GM18868 (cell line): Measurements from ENCODE around the gene NUP160.
"Not testable (repeated sequence)": the region's sequence is repeated elsewhere in the genome, so short reads cannot be mapped to it uniquely, and the experiment has no call there.

ENCODE experiments used
- ATAC-seq: cut with Tn5 transposase; IDR thresholded peaks from one replicate; pipeline ENCODE4 v1.9.1; 2021; ENCODE audit warnings: mild to moderate bottlenecking, moderate library complexity; ENCODE audit not compliant: unreplicated experiment

NUP160 gene

DNA sequence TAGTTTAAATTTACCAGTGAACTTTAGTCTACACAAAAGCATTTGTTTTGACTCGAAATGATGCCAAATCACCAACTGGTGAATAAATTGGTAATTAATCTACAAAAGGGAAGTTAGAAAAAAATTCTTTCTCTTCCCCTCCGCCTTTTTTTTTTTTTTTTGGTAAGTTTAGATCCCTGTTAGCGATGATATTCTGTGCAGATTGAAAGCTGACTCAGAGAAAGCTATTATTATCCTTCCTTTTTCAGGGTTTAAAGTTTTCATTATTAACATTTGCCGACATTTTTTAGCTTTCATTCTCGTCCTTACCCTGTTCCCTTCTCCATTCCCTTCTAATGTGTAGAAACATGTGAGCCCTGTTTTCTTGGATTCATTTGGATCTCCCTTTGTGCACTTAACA lies 16.8 kb upstream of the NUP160 start:
- ATAC-seq, result no peak

DNA sequence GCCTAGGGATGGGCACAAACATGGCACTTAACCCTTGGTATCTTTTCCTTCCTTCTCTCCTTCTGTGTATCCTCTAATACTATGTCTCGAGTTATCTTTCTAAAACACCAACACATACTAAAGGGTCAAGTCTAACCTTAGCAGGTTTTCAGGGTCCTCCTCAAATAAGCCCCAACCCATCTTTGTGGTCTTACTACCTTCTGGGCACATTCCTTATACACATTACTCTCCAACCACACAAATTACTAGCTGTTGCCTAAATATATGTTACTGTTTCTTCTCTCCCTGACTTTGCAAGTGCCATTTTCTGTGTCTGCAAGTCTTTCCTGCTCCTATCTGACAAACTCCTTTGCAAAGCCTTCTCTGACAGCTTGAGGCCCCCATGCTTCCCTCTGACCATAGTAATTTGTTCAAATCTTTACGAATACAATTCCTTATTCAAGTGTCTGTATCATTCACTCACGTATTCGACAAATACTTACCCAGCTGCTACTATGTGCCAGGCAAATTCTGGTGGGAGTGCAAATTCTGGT lies 15.8 kb upstream of the NUP160 start:
- no peak for ATAC-seq

DNA sequence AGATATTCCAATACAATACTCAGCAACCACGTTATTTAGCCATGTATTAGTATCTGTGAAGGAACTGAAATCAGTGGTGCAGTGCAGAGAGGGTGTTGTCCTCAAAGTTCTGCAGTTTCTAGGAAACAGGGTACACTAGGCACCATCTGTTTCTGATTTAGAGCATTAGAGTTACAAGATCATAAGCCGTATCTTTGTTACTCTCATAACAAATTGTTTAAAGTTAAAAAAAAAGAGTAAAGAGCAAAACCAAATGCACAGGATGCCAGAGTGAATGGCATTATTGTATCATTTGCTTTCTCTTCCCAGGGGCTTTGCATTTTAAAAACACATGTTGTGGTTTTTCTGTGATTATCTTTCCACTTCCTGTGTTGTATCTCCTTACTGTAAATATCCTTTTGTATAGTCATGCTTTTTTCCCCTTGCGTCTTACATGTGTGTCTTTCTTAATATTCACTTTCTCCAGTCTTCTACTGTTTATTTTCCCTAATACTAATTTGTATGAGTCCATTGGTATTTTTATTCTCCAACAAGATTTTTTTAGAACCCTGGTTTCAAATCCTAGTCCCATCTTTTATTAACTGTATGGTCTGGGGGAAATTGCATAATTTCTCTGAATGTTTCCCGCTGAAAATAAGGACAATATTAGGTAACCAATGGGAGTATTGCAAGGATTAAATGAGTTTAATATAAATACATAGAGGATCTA lies 15.2 kb upstream of the NUP160 start:
- ATAC-seq, result peak; percentile 62

DNA sequence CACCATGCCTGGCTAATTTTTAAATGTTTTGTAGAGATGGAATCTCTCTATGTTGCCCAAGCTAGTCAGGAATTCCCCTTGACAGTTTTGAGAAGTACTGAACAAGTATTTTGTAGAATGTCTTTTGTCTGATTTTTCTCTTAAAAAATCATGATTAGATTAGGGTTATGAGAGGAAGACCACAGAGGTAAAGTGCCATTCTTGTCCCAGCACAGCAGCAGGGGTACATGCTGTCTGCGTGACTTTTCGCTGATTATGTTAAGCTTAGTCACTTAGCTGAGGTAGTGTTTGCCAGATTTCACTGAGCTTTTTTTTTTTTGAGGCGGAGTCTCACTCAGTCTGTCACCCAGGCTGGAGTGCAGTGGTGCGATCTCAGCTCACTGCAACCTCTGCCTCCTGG lies 13.6 kb upstream of the NUP160 start:
- peak; percentile 49 for ATAC-seq

DNA sequence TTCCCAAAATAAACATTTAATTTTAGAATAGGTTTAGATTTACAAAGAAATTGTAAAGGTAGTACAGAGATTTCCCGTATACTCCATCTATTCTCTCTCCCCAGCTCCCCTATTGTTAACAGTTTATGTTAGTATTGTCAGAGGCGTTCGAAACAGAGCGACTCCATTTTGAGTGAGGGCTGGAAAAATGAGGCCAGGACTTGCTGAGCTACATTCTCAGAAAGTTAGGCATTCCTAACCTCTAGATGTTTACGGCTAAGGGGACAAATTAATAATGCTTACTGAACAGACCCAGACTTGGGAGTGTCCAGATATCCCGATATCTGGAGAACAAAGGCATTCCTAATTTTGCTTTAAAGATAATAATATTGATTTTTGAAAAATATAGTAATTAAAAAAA lies 12.4 kb upstream of the NUP160 start:
- no peak for ATAC-seq

DNA sequence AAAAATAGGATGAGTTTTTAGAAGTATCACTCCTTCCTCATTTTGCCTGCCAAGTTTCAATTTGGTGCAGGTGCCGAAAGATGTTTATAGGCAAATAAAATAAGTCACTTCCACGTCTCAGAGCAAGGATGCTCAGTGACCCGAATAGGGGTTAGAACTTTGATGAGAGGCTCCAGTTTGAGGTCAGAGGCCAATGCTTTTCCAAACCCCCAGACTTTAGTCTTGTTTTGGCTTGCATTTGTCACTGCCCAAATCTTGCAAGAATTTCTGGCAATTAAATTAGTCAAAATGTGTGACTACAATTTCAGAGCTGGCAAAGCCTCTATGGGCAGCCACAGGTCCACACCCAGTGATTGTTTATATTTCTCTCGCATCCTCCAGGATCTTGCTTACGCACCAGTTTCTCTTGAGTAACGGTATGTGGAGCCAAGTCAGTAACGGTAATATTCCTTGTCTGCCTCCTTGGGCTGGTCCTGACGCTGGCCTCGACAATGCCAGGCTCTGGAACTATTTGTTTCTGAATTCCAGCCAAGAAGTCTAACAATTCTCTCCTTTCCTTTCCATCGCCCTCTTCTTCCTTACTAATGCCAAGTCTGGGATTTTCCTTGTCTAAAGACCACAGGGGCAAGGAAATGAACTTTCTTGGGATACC lies 9.9 kb upstream of the NUP160 start:
- no peak for ATAC-seq

DNA sequence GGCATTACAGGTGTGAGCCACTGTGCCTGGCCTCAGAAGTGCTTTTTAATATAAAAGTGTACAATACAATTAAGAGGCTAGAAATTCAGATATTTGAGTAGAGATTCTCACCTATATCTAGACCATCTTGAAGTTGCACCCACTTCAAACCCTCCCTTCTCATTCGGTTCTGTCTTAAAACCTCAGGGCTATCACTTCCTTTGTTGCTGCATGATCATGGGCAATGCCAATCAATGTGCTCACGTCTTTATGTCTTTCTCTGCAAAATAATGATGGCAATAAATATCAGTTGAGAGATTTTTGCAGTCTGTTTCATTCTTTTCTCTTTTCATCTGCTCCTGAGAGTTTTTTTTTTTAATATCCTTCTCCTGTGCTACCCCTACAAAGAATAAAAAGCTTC lies 9.3 kb upstream of the NUP160 start:
- ATAC-seq, result peak; percentile 26

DNA sequence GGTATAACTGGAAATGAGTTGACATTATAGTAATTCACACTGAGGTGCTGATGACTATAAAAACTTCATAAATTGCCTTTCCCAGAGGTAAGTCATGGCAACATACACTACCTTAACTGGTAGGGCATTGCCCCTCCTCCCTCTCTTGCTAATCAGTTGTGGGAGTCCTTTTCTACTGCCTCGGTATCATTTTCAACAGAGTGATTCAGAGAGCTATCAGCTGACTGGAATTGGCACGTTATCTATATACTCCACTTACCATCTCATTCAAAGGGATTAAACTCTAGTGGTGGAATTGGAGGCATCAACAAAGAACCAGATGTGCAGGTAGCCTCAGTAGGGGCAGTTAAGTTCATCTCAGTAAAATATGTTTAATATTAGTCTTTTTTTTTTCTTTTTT lies 8.0 kb upstream of the NUP160 start:
- ATAC-seq, result peak; percentile 39

DNA sequence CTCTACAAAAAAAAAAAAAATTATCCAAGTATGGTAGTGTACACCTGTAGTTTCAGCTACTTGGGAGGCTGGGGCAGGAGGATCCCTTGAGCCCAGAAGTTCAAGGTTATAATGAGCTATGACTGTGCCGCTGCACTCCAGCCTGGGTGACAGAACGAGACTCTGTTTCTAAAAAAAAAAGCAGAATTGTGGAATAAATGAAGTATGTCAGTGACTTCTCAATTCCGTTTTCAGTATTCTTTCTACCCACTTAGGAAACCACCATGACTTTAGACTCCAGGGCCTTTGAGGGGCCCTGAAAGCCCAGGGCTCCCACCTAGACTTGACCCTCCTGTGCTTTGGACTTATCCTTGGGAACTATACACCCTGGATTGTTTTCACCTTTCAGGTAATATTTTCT lies 6.5 kb upstream of the NUP160 start:
- ATAC-seq, result peak; percentile 50

DNA sequence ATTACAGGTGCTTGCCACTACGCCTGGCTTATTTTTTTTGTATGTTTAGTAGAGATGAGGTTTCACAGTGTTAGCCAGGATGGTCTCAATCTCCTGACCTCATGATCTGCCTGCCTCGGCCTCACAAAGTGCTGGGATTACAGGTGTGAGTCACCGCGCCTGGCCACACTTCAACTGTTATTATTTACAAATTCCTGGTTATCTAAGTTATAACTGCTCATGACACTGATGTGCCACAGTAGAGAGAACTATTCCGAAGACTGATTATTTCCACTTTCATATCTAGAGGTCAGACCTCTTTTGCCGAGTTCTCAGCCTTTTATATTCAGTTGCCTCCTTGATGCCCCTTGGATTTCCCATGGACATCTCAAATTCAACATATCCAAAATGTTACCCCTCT lies 3.9 kb upstream of the NUP160 start:
- ATAC-seq, result no peak

DNA sequence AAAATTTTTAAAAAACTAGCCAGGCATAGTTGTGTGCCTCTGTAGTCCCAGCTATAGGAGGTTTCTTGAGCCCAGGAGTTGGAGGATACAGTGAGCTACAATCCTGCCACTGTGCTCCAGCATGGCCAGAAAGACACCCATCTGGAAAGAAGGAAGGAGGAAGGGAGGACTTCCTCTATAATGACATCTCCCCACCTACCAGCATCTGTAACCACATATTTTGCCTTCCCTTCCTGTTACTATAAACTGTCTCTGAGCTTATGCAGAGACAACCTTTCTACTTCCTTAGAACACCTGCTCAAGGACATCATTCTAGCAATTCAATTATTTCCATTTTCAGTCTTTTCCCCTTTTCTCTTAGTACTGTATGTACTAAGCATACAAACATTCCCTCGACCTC lies 2.2 kb upstream of the NUP160 start:
- no peak for ATAC-seq

DNA sequence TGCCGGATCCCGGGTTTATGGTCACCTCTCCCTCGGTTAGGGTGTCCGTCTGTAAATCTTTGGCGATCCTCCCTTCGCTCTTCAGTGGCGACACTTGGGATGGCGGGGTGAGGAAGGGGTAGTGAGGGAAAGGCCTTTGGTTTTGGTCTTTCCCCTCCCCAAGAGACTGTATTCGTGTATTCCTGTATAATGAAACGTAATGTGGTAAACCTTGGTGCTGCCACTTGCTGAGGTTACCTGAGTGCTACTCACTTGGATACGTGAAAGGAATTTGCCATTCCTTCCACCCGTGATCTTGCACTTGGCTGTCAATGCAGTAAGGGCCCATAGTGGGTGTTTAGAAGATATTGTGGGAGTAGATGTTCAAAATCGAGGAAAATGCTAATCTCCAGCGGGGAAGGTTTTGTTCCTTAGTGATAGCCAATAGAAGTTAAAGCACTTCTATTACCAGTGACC lies 578 bp upstream of the NUP160 start:
- peak; percentile 4 for ATAC-seq

DNA sequence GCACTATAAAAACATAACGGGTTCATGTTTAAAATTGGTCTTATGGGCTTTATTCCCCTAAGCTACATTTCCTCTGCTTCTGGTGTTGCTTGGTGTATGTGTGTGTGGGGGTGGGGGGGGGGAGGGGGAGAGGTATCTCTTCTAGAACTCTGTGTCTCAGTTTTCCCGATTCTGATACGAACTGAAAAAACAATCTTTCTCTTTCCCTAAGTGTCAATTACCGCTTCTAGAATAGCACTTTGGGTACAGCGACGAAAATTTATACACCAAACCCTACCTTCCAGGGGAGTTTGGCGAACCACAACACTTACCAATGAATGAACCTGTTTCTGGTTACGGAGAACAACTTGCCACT lies 636 bp downstream of the NUP160 start:
- no peak for ATAC-seq

DNA sequence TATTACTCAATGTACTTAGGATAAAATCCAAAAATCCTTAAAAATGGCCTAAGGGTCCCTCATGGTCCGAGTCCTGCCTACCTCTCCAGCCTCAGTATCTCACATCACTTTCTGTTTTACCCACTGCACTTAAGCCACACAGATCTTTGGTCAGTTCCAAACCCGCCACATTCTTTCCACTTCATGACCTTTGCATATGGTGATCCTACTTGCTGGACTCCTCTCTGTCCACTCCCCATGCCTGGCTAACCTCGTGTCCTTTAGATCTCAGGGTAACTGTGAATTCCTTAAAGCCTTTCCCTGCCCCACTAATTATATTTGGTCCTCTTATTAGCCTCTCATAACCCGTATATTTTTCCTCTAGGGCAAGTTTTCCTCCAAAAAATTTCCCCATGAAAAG lies 1.2 kb downstream of the NUP160 start:
- ATAC-seq, result no peak

DNA sequence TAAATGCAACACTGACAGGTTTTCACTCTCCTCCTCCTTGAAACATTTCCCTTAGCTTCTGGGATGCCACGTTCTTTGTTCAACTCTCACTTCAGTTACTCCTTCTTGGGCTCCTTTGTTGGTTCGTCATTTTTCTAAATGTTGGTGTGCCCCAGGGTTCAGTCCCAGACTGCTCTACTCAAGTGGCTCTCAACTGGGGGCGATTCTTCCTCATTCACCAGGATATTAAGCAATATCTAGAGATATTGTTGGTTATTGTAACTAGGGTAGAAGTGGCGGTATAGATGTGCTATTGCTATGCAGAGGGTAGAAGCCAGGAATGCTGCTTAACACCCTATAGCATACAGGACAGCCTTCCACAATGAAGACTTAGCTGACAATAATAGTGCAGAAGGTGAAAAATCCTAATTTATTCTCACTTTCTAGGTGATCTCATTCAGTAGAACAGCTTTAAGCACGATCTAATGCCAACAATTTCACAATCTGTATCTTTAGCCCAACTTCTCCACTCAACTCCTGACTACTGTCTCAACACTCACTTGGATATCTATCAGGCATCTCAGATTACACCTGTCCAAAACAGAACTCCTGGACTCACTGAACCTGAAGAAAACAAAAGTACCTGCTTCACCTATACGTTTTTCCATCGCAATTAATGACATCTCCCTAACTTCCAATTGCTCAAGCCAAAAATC lies 4.6 kb downstream of the NUP160 start:
- ATAC-seq, result no peak

DNA sequence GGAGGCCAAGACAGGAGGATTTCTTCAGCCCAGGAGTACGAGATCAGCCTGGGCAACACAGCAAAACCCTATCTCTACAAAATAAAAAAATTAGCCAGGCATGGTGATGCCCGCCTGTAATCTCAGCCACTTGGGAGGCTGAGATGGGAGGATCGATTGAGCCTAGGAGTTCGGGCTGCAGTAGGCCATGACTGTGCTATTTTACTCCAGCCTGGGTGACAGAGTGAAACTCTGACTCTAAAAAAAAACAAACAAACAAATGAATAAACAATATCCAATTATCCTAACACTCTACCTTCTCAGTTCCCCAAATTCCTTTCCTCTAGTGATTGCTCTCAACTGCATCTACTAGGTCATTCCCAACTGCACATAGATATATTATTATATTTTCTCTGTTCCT lies 5.4 kb downstream of the NUP160 start:
- no peak for ATAC-seq

DNA sequence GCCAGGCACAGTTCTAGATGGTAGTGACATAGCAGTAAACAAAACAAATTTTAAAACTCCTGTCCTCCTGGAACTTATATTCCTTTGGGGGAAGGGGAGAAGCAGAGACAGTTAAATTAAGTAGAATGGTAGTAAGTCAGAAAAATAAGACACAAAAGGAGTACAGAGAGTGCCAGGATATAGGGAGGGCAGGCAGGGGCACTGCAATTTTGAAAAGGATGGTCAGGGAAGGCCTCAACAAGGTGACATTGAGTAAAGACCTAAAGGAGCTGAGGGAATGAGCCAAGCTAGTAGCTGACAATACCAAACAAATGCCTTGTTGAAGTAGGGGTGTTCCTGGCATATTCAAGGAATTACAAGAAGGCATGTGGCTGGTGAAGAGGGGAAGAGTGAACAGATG lies 10.2 kb downstream of the NUP160 start:
- no peak for ATAC-seq

DNA sequence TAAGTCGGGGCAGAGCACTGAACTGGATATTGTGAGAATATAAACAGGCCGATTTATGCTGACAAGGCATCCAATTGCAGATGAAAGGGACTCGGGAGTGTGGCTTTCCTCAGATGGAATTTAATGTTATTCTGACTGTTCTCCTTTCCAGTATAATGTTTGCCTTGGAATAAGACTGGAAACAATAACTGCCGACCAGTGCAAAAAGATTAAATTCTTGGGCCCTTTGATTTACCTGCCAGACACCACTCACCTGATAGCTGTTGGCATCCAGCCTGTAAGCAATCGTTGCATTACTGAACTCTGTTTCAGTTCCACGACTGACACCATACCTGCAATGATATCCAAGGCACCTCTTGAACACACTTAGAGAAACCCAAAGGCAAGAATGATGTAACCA lies 10.9 kb downstream of the NUP160 start:
- no peak for ATAC-seq

DNA sequence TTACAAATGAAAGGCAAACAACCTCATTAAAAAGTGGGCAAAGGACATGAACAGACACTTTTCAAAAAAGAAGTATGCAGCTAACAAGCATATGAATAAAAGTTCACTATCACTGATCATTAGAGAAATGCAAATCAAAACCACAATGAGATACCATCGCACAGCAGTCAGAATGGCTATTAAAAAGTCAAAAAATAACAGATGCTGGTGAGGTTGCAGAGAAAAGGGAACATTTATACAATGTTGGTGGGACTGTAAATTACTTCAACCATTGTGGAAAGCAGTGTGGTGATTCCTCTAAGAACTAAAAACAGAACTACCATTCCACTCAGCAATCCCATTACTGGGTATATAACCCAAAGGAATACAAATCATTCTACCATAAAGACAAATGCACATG lies 18.1 kb downstream of the NUP160 start:
- not testable (repeated sequence) for ATAC-seq

DNA sequence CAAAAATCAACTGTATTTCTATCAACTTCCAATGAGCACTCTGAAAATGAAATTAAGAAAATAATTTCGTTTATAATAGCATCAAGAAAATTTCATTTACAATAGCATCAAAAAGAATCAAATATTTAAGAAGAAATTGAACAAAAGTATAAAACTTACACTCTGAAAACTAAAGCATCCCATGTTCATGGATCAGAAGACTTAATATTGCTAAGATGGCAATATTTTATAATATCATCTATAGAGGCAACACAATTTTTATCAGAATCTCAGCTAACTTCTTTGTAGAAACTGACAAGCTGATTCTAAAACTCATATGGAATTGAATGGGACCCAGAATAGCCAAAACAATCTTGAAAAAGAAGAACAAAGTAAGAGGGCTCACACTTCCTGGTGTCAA lies 19.9 kb downstream of the NUP160 start:
- ATAC-seq, result no peak

DNA sequence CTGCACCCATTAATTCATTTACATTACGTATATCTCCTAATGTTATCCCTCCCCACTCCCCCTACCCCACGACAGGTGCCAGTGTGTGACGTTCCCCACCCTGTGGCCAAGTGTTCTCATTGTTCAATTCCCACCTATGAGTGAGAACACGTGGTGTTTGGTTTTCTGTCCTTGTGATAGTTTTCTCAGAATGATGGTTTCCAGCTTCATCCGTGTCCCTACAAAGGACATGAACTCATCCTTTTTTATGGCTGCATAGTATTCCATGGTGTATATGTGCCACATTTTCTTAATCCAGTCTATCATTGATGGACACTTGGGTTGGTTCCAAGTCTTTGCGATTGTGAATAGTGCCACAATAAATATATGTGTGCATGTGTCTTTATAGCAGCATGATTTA lies 25.5 kb downstream of the NUP160 start:
- not testable (repeated sequence) for ATAC-seq

DNA sequence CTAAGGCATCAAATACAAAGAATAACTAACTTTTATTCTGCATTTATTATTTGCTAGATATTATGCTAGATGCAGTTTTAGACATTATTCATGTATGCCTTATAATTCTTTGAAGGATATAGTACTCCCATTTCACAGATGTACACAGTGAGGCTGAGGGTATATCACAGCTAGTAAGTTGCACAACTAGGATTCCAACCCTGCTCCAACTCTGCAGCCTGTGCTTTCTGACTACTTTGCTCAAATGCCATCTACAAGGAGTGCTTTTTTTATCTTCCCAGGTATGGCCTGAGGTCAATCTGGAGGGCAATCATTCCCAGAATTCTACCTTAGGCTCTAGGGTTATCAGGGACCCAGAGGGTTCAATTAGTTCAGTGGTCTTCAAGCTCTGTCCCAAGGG lies 28.4 kb downstream of the NUP160 start:
- ATAC-seq, result no peak
